ENCODE results near the gene SH3RF3.

- TF ChIP-seq YY1 (IDR thresholded peaks at IDR 0.05; ENCODE audit: extremely low read depth, insufficient replicate concordance, low read depth, low read length) (no peak), POLR2A (IDR thresholded peaks at IDR 0.05; ENCODE audit: borderline replicate concordance, extremely low read depth, insufficient read depth, insufficient read length) (no peak), CEBPB (IDR thresholded peaks at IDR 0.05; ENCODE audit: low read depth) (no peak), SIN3A (IDR thresholded peaks at IDR 0.05; ENCODE audit: low read depth) (no peak), CTCF (IDR thresholded peaks at IDR 0.05 in 2 of 3, conservative IDR thresholded peaks at IDR 0.05 in 1 of 3; ENCODE audit: borderline replicate concordance in 1 of 3, insufficient read depth in 1 of 3, low read depth in 2 of 3, low read length in 2 of 3) (no peak), EGR1 (IDR thresholded peaks at IDR 0.05; ENCODE audit: low read depth) (no peak), ZBTB33 (IDR thresholded peaks at IDR 0.05; ENCODE audit: extremely low read depth, insufficient replicate concordance, low read length) (no peak), POLR2AphosphoS5 (IDR thresholded peaks at IDR 0.05; ENCODE audit: low read depth, low read length) (no peak)
Measured at GRCh38 chr2:109287413-109287812, 158.4 kb downstream of the SH3RF3 start.

All from HCT116 (cell line).